ENCODE results near the gene RASGEF1B. TPM values are rescaled to one million over a fixed set of nuclear protein-coding genes. Genes with fewer than 3 reads are reported as not detected.

Gene RASGEF1B
- total and polyA plus RNA-seq, 2 experiments from 2014 or later, result 2.8 to 5.2 TPM

DNA sequence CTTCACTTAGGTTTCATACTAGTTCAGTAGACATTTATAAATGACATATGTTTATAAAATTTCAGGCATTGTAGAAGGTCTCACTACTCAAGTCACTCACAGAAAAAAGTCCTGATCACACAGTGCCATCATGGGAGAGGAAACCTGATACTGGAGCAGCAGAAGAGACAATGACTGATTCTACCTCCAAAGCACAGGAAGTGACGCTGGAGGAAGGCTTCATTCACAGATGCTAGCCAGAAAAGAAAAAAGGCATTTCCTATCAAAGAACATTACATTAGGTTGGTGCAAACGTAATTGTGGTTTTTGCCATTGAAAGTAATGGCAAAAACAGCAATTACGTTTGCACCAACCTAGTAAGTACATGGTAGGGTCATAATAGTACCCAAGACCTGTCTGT, 79.5 kb downstream of the RASGEF1B start:
- TF ChIP-seq JUNB (IDR thresholded peaks at IDR 0.05; ENCODE audit: unreplicated experiment) (no peak), ZNF331 (CRISPR knock-in tag; IDR thresholded peaks at IDR 0.05; ENCODE audit: low read depth) (no peak), EZH2phosphoT487 (IDR thresholded peaks at IDR 0.05; ENCODE audit: unreplicated experiment) (no peak)
- Mint-ChIP-seq H3K36me3 (ENCODE audit: low read depth) (peaks cover 3% of the 10 kb centered on the region; the same call in 1 of the 3 replicates), H3K27ac (no peak overlapping the region), H3K9me3 (peaks cover 16% of the 10 kb centered on the region; the same call in 2 of the 3 replicates), H3K4me3 (no peak overlapping the region), H3K4me1 (peaks cover 3% of the 10 kb centered on the region; the same call in 1 of the 3 replicates), H3K27me3 (ENCODE audit: insufficient read depth, low read depth, poor library complexity) (no peaks in the 10 kb centered on the region)
- no peaks in the 10 kb centered on the region for H3K79me2 ChIP-seq (replicated peaks; ENCODE audit: insufficient read depth)
- no peak overlapping the region for H2AFZ ChIP-seq
- no peak for ATAC-seq
- H3K4me3 ChIP-seq, result no peak overlapping the region
- no peaks in the 10 kb centered on the region for H3F3A ChIP-seq (replicated peaks; ENCODE audit: low read depth)
- H4K20me1 ChIP-seq (replicated peaks; ENCODE audit: insufficient read depth), result no peaks in the 10 kb centered on the region
- H3K27me3 ChIP-seq (ENCODE audit: insufficient read depth), result no peaks in the 10 kb centered on the region
- H3K9me2 ChIP-seq (ENCODE audit: insufficient read depth), result peaks cover 4% of the 10 kb centered on the region; the same call in 1 of the 2 replicates
- no peak for DNase-seq (ENCODE audit: low spot score)
- H3K4me1 ChIP-seq (ENCODE audit: insufficient read depth), result no peaks in the 10 kb centered on the region
- H3K36me3 ChIP-seq (ENCODE audit: insufficient read depth), result no peaks in the 10 kb centered on the region
- H3K4me2 ChIP-seq, result no peak overlapping the region
- no peak overlapping the region for H3K27ac ChIP-seq (ENCODE audit: low read depth)

DNA sequence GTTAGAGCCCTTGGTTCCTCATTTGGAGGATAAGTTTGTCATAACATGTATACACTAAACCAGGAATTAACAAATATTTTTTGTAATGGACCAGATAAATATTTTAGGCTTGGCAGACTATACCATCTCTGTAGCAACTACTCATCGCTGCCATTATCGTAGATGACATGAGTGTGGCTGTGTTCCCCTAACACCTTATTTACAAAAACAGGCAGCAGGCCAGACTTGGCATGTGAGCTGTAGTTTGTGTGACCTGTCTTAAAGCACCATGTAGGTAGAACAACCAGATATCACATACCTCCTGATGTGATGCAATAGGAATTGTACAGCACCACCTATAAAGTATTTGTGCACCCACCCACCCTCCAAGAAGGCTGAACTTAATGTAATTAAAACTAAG, 82.0 kb downstream of the RASGEF1B start:
- H3K27ac Mint-ChIP-seq, result no peak overlapping the region
- Histone ChIP-seq H3K4me1 (ENCODE audit: insufficient read depth) (no peaks in the 10 kb centered on the region), H4K20me1 (replicated peaks; ENCODE audit: insufficient read depth) (no peaks in the 10 kb centered on the region), H3K79me2 (replicated peaks; ENCODE audit: insufficient read depth) (no peaks in the 10 kb centered on the region), H3F3A (replicated peaks; ENCODE audit: low read depth) (no peaks in the 10 kb centered on the region), H3K27ac (ENCODE audit: low read depth) (no peak overlapping the region), H3K36me3 (ENCODE audit: insufficient read depth) (no peaks in the 10 kb centered on the region), H3K27me3 (ENCODE audit: insufficient read depth) (no peaks in the 10 kb centered on the region), H3K4me2 (no peak overlapping the region), H3K4me3 (no peak overlapping the region), H3K9me2 (ENCODE audit: insufficient read depth) (peaks cover 4% of the 10 kb centered on the region; the same call in 1 of the 2 replicates), H2AFZ (no peak overlapping the region)
- peaks cover 23% of the 10 kb centered on the region; the same call in 2 of the 3 replicates for H3K9me3 Mint-ChIP-seq
- peaks cover 3% of the 10 kb centered on the region; the same call in 1 of the 3 replicates for H3K36me3 Mint-ChIP-seq (ENCODE audit: low read depth)
- H3K4me1 Mint-ChIP-seq, result peaks cover 3% of the 10 kb centered on the region; the same call in 1 of the 3 replicates
- DNase-seq (ENCODE audit: low spot score), result no peak
- no peaks in the 10 kb centered on the region for H3K27me3 Mint-ChIP-seq (ENCODE audit: insufficient read depth, low read depth, poor library complexity)
- TF ChIP-seq ZNF331 (CRISPR knock-in tag; IDR thresholded peaks at IDR 0.05; ENCODE audit: low read depth), result no peak
- TF ChIP-seq EZH2phosphoT487 (IDR thresholded peaks at IDR 0.05; ENCODE audit: unreplicated experiment), result no peak
- TF ChIP-seq, protein P1, sequence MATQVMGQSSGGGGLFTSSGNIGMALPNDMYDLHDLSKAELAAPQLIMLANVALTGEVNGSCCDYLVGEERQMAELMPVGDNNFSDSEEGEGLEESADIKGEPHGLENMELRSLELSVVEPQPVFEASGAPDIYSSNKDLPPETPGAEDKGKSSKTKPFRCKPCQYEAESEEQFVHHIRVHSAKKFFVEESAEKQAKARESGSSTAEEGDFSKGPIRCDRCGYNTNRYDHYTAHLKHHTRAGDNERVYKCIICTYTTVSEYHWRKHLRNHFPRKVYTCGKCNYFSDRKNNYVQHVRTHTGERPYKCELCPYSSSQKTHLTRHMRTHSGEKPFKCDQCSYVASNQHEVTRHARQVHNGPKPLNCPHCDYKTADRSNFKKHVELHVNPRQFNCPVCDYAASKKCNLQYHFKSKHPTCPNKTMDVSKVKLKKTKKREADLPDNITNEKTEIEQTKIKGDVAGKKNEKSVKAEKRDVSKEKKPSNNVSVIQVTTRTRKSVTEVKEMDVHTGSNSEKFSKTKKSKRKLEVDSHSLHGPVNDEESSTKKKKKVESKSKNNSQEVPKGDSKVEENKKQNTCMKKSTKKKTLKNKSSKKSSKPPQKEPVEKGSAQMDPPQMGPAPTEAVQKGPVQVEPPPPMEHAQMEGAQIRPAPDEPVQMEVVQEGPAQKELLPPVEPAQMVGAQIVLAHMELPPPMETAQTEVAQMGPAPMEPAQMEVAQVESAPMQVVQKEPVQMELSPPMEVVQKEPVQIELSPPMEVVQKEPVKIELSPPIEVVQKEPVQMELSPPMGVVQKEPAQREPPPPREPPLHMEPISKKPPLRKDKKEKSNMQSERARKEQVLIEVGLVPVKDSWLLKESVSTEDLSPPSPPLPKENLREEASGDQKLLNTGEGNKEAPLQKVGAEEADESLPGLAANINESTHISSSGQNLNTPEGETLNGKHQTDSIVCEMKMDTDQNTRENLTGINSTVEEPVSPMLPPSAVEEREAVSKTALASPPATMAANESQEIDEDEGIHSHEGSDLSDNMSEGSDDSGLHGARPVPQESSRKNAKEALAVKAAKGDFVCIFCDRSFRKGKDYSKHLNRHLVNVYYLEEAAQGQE (IDR thresholded peaks at IDR 0.05; ENCODE audit: unreplicated experiment), result no peak
- no peak for TF ChIP-seq EZH2 (IDR thresholded peaks at IDR 0.05; ENCODE audit: low read depth, unreplicated experiment)
- no peak overlapping the region for H3K4me3 Mint-ChIP-seq
- ATAC-seq, result no peak

DNA sequence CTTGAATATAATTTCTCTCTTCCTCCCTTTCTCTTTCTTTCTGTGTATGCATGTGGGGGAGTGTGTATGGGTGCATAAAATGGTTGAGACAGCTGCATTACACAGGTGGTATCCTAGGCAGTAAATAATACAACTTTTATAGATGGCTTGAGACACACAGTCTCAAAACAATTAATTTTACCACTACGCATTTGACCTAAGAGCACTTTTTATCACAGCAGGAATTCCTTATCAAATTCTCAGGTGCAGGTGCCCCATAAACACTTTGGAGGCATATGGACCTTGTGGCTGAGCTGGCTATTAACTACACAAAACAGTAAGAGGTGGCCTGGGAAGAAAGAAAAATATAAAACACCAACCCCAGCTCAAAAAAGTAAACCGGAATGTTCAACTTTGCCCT, 91.3 kb downstream of the RASGEF1B start:
- Histone ChIP-seq H2AFZ (0 out of 2 replicates have a peak overlapping the region, but pooled peaks have one; percentile 56), H3K4me2 (no peak overlapping the region), H3K36me3 (ENCODE audit: insufficient read depth) (no peaks in the 10 kb centered on the region), H3K4me3 (no peak overlapping the region), H3K4me1 (ENCODE audit: insufficient read depth) (no peaks in the 10 kb centered on the region), H4K20me1 (replicated peaks; ENCODE audit: insufficient read depth) (no peaks in the 10 kb centered on the region), H3K27ac (ENCODE audit: low read depth) (no peak overlapping the region; the same call in 1 of the 2 replicates), H3K9me2 (ENCODE audit: insufficient read depth) (no peaks in the 10 kb centered on the region), H3F3A (replicated peaks; ENCODE audit: low read depth) (no peaks in the 10 kb centered on the region), H3K27me3 (ENCODE audit: insufficient read depth) (no peaks in the 10 kb centered on the region), H3K79me2 (replicated peaks; ENCODE audit: insufficient read depth) (no peaks in the 10 kb centered on the region)
- no peaks in the 10 kb centered on the region for H3K4me1 Mint-ChIP-seq
- H3K9me3 Mint-ChIP-seq, result no peaks in the 10 kb centered on the region
- no peak for DNase-seq (ENCODE audit: low spot score)
- H3K27ac Mint-ChIP-seq, result no peak overlapping the region
- ATAC-seq, result no peak
- no peaks in the 10 kb centered on the region for H3K36me3 Mint-ChIP-seq (ENCODE audit: low read depth)
- no peak overlapping the region for H3K4me3 Mint-ChIP-seq
- no peaks in the 10 kb centered on the region for H3K27me3 Mint-ChIP-seq (ENCODE audit: insufficient read depth, low read depth, poor library complexity)
- TF ChIP-seq, protein P2, sequence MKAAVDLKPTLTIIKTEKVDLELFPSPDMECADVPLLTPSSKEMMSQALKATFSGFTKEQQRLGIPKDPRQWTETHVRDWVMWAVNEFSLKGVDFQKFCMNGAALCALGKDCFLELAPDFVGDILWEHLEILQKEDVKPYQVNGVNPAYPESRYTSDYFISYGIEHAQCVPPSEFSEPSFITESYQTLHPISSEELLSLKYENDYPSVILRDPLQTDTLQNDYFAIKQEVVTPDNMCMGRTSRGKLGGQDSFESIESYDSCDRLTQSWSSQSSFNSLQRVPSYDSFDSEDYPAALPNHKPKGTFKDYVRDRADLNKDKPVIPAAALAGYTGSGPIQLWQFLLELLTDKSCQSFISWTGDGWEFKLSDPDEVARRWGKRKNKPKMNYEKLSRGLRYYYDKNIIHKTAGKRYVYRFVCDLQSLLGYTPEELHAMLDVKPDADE (IDR thresholded peaks at IDR 0.05), result no peak
- TF ChIP-seq, protein P1 (IDR thresholded peaks at IDR 0.05; ENCODE audit: unreplicated experiment), result no peak
- TF ChIP-seq CREB1 (CRISPR knock-in tag; IDR thresholded peaks at IDR 0.05; ENCODE audit: low read depth), result no peak

Measured in GM23338 (cell line).